K562 (cell line): ENCODE data around the gene CMSS1. TPM values are rescaled to one million over a fixed set of nuclear protein-coding genes. Genes with fewer than 3 reads are reported as not detected.

Experiments
- ATF1 ChIP-seq, 2 experiments: fragments of 450-650 bp in 1 of 2; IDR thresholded peaks; 2 replicates each; pipeline ENCODE4 v1.6.1; 2016; ENCODE audit warnings: missing compliant biosample characterization in 1 of 2, missing genetic modification characterization in 1 of 2
- BACH1 ChIP-seq: fragments of 200-800 bp; sonication (Bioruptor generic); IDR thresholded peaks from 2 replicates; pipeline ENCODE4 v1.6.1; 2016; ENCODE audit warnings: missing genetic modification characterization, missing compliant biosample characterization
- EZH2 ChIP-seq: IDR thresholded peaks from 2 replicates; pipeline ENCODE4 v1.6.1; 2012; ENCODE audit warnings: low read depth, mild to moderate bottlenecking, inconsistent platforms, low read length, borderline replicate concordance
- HSF4 ChIP-seq: fragments of 250-450 bp; sonication (Bioruptor Pico); IDR thresholded peaks from 2 replicates; pipeline ENCODE4 v2.1.2; 2022; ENCODE audit warnings: mild to moderate bottlenecking, moderate library complexity, borderline replicate concordance
- POLR3A ChIP-seq: IDR thresholded peaks from 2 replicates; pipeline ENCODE4 v1.6.1; 2011; ENCODE audit warnings: borderline replicate concordance, mild to moderate bottlenecking, moderate library complexity; ENCODE audit not compliant: insufficient read length, insufficient read depth; ENCODE audit errors: extremely low read depth
- TCF15 ChIP-seq: fragments of 250-450 bp; sonication (Bioruptor Pico); IDR thresholded peaks from 2 replicates; pipeline ENCODE4 v1.8.0; 2022; ENCODE audit warnings: moderate library complexity, mild to moderate bottlenecking, inconsistent platforms
- ZNF143 ChIP-seq: sonication (generic); formaldehyde crosslinking; IDR thresholded peaks from 2 replicates; pipeline ENCODE4 v1.9.0; 2022; ENCODE audit warnings: mild to moderate bottlenecking, missing genetic modification reagents
- polyA plus RNA-seq, 8 experiments: library from polyadenylated mRNA; depleted of rRNA in 4 of 8; stranded (reverse) in 5 of 8; unstranded in 3 of 8; fragments of >200 nt; fragmentation: Nextera tagmentation in 2 of 8; fragmentation: Illumina TruSeq in 1 of 8; extraction: Ambion mirVana in 2 of 8; extraction: Trizol in 1 of 8; gene quantifications; 2 replicates each; pipeline versions ENCODE4 v1.2.1 to v1.2.3, GENCODE V29; 2011 to 2014; ENCODE audit warnings: inconsistent platforms in 1 of 8, missing spikeins in 1 of 8
- total RNA-seq, 7 experiments: library from RNA; depleted of rRNA in 6 of 7; stranded (reverse); fragments of >200 nt in 6 of 7; fragmentation: Illumina TruSeq in 2 of 7; extraction: Trizol in 2 of 7; gene quantifications; 2 replicates each; pipeline versions ENCODE4 v1.2.1 to v1.2.3, GENCODE V29; 2011 to 2021; ENCODE audit warnings: low replicate concordance in 1 of 7
- TF ChIP-seq, protein P1 (sequence below): fragments of 200-800 bp; sonication (Bioruptor generic); IDR thresholded peaks from 2 replicates; pipeline ENCODE4 v1.6.1; 2016; ENCODE audit warnings: missing genetic modification characterization, missing compliant biosample characterization

The CMSS1 gene
- total and polyA plus RNA-seq, 9 of the 15 experiments (the other 6 are each of a cell fraction or from before 2014, with no cell fraction given), result 46.9 to 109 (median 72.3) TPM

DNA sequence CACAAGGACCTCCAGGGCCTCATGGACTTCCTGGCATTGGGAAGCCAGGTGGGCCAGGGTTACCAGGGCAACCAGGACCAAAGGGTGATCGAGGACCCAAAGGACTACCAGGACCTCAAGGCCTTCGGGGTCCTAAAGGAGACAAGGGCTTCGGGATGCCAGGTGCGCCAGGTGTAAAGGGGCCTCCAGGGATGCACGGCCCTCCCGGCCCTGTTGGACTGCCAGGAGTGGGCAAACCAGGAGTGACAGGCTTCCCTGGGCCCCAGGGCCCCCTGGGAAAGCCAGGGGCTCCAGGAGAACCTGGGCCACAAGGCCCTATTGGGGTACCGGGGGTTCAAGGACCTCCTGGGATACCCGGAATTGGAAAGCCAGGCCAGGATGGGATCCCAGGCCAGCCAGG is 23.2 kb upstream of the CMSS1 start (continued):
- TF ChIP-seq, protein P1, sequence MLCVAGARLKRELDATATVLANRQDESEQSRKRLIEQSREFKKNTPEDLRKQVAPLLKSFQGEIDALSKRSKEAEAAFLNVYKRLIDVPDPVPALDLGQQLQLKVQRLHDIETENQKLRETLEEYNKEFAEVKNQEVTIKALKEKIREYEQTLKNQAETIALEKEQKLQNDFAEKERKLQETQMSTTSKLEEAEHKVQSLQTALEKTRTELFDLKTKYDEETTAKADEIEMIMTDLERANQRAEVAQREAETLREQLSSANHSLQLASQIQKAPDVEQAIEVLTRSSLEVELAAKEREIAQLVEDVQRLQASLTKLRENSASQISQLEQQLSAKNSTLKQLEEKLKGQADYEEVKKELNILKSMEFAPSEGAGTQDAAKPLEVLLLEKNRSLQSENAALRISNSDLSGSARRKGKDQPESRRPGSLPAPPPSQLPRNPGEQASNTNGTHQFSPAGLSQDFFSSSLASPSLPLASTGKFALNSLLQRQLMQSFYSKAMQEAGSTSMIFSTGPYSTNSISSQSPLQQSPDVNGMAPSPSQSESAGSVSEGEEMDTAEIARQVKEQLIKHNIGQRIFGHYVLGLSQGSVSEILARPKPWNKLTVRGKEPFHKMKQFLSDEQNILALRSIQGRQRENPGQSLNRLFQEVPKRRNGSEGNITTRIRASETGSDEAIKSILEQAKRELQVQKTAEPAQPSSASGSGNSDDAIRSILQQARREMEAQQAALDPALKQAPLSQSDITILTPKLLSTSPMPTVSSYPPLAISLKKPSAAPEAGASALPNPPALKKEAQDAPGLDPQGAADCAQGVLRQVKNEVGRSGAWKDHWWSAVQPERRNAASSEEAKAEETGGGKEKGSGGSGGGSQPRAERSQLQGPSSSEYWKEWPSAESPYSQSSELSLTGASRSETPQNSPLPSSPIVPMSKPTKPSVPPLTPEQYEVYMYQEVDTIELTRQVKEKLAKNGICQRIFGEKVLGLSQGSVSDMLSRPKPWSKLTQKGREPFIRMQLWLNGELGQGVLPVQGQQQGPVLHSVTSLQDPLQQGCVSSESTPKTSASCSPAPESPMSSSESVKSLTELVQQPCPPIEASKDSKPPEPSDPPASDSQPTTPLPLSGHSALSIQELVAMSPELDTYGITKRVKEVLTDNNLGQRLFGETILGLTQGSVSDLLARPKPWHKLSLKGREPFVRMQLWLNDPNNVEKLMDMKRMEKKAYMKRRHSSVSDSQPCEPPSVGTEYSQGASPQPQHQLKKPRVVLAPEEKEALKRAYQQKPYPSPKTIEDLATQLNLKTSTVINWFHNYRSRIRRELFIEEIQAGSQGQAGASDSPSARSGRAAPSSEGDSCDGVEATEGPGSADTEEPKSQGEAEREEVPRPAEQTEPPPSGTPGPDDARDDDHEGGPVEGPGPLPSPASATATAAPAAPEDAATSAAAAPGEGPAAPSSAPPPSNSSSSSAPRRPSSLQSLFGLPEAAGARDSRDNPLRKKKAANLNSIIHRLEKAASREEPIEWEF, result no peak
- TF ChIP-seq BACH1 (tag) (no peak), HSF4 (CRISPR knock-in tag) (no peak), EZH2 (no peak), TCF15 (CRISPR knock-in tag) (no peak), POLR3A (no peak), ZNF143 (CRISPR knock-in tag) (no peak), ATF1 (CRISPR knock-in tag; IDR thresholded peaks at IDR 0.05) (no peak), ATF1 (tag; IDR thresholded peaks at IDR 0.05) (no peak)
